Suprapubic skin (tissue), 4 donors: Measurements from ENCODE around the gene C2orf49.

ENCODE experiments used
- CTCF ChIP-seq, 2 donors: fragments of 200-600 bp in 1 of 2; fragments of 450-650 bp in 1 of 2; sonication (generic) in 1 of 2; IDR thresholded peaks; one replicate each; pipeline ENCODE4 v1.5.1; 2016 to 2019; ENCODE audit warnings: antibody characterized with exemption in 2 of 2, mild to moderate bottlenecking in 1 of 2, moderate library complexity in 1 of 2
- EP300 ChIP-seq: sonication (generic); formaldehyde crosslinking; IDR thresholded peaks from one replicate; pipeline ENCODE4 v1.6.1; 2017; ENCODE audit warnings: antibody characterized with exemption
- POLR2A ChIP-seq, 2 donors: fragments of 450-650 bp; IDR thresholded peaks; one replicate each; pipeline ENCODE4 v1.6.1; 2017; ENCODE audit warnings: antibody characterized with exemption in 2 of 2, mild to moderate bottlenecking in 2 of 2, moderate library complexity in 2 of 2
- POLR2AphosphoS5 ChIP-seq, 3 donors: sonication (generic); formaldehyde crosslinking; IDR thresholded peaks; one replicate each; pipeline ENCODE4 v1.6.1; 2017; ENCODE audit warnings: antibody characterized with exemption in 3 of 3

GRCh38 chr2:105325389-105325963 lies 11.9 kb upstream of the C2orf49 start:
- no peak for TF ChIP-seq POLR2A (IDR thresholded peaks at IDR 0.05)
- no peak for TF ChIP-seq CTCF (IDR thresholded peaks at IDR 0.05)
- TF ChIP-seq POLR2AphosphoS5 (IDR thresholded peaks at IDR 0.05), result no peak
- no peak for TF ChIP-seq EP300
